GM12878 (cell line): ENCODE results near the gene FBN2. TPM values are rescaled to one million over a fixed set of nuclear protein-coding genes. Genes with fewer than 3 reads are reported as not detected.

Source experiments
- ATAC-seq: fragments of 200-7000 bp; cut with Tn5 transposase; 3 replicates; pipeline ENCODE4 v1.9.1; 2020; ENCODE audit warnings: mild to moderate bottlenecking, moderate library complexity
- BruUV-seq: library from RNA; stranded (reverse); fragments of 400-500 nt; replicated peaks from 2 replicates; lab custom pipeline; 2021; lab: Mats Ljungman, UMichigan
- CTCF ChIA-PET: fragments of 300-600 bp; sonication (Branson Sonifier 250); formaldehyde crosslinking; extraction: SDS; loops from one replicate; lab custom pipeline; 2021; ENCODE audit warnings: inconsistent platforms; lab: Yijun Ruan, JAX
- POLR2A ChIA-PET: fragments of 350-600 bp; formaldehyde crosslinking; extraction: SDS; loops from one replicate; lab custom pipeline; 2021; ENCODE audit warnings: inconsistent platforms; lab: Charles Lee
- RAD21 ChIA-PET: fragments of 300-600 bp; sonication (Branson Sonifier 250); formaldehyde crosslinking; loops from one replicate; lab custom pipeline; 2023; ENCODE audit warnings: antibody characterized with exemption; ENCODE audit not compliant: unreplicated experiment; lab: Charles Lee
- SMC1A ChIA-PET: fragments of 300-600 bp; sonication (Branson Sonifier 250); formaldehyde crosslinking; loops from one replicate; lab custom pipeline; 2023; ENCODE audit not compliant: unreplicated experiment, uncharacterized antibody; lab: Charles Lee
- DNase-seq: peaks from one replicate; pipeline ENCODE4 v3.0.0-alpha.2; 2011; ENCODE audit warnings: low read depth, low spot score
- FAIRE-seq: peaks from 3 replicates; lab custom pipeline; 2011; peaks lifted over from hg19 to GRCh38; lab: Jason Lieb, UNC
- H2AFZ ChIP-seq: 2 replicates; pipeline ENCODE4 v1.6.0; 2011; ENCODE audit warnings: low read depth, low read length, control low read depth; ENCODE audit not compliant: control insufficient read depth
- H3K27ac ChIP-seq: 2 replicates; pipeline ENCODE4 v1.5.1; 2011; ENCODE audit warnings: control low read depth; ENCODE audit not compliant: control insufficient read depth, insufficient read depth
- H3K27me3 ChIP-seq, 2 experiments: replicated peaks in 1 of 2; 2 replicates each; pipeline versions ENCODE4 v1.6.0 to v1.6.1; 2011; ENCODE audit warnings: low read length in 1 of 2; ENCODE audit not compliant: control insufficient read depth in 2 of 2, insufficient read depth in 2 of 2
- H3K36me3 ChIP-seq, 2 experiments: 2 replicates each; pipeline ENCODE4 v1.5.1; 2011; ENCODE audit warnings: low read length in 1 of 2; ENCODE audit not compliant: control insufficient read depth in 2 of 2, insufficient read depth in 2 of 2
- H3K4me1 ChIP-seq: 2 replicates; pipeline ENCODE4 v1.6.1; 2011; ENCODE audit warnings: mild to moderate bottlenecking, low read length, moderate library complexity, mixed read lengths; ENCODE audit not compliant: control insufficient read depth, insufficient read depth
- H3K4me2 ChIP-seq: 2 replicates; pipeline ENCODE4 v1.6.0; 2011; ENCODE audit warnings: control low read depth; ENCODE audit not compliant: control insufficient read depth, insufficient read depth
- H3K4me3 ChIP-seq: fragments of 200-600 bp; sonication (generic); 2 replicates; pipeline ENCODE4 v1.5.1; 2016
- H3K79me2 ChIP-seq: 2 replicates; pipeline ENCODE4 v1.6.0; 2011; ENCODE audit warnings: low read length; ENCODE audit not compliant: control insufficient read depth, insufficient read depth
- H3K9ac ChIP-seq: 2 replicates; pipeline ENCODE4 v1.8.0; 2011; ENCODE audit warnings: low read length, control low read depth, mixed read lengths; ENCODE audit not compliant: control insufficient read depth, insufficient read depth
- H3K9me3 ChIP-seq: replicated peaks from 3 replicates; pipeline ENCODE4 v1.5.1; 2011; ENCODE audit warnings: mild to moderate bottlenecking, low read length; ENCODE audit not compliant: control insufficient read depth, insufficient read depth
- H4K20me1 ChIP-seq: 2 replicates; pipeline ENCODE4 v1.6.0; 2011; ENCODE audit not compliant: control insufficient read depth, insufficient read depth
- BMI1 ChIP-seq: fragments of 450-650 bp; IDR thresholded peaks from 2 replicates; pipeline ENCODE4 v1.6.1; 2016; ENCODE audit warnings: mild to moderate bottlenecking, moderate library complexity, borderline replicate concordance
- MYC ChIP-seq: IDR thresholded peaks from 2 replicates; pipeline ENCODE4 v1.6.1; 2011; ENCODE audit warnings: mild to moderate bottlenecking, low read length, moderate library complexity, inconsistent platforms; ENCODE audit not compliant: insufficient read depth, insufficient replicate concordance, insufficient read length, severe bottlenecking
- NR2C2 ChIP-seq: IDR thresholded peaks from 2 replicates; pipeline ENCODE4 v1.6.1; 2011; ENCODE audit warnings: borderline replicate concordance, low read depth; ENCODE audit not compliant: control insufficient read depth, insufficient read length
- NRF1 ChIP-seq: conservative IDR thresholded peaks from 2 replicates; pipeline ENCODE4 v1.6.1; 2011; ENCODE audit warnings: mild to moderate bottlenecking, low read depth, low read length, improper control_type of control experiment
- WGBS: methylation state at CpG from one replicate; pipeline ENCODE4 v1.1.6; 2016; ENCODE audit warnings: low lambda C conversion rate; ENCODE audit not compliant: insufficient replicate concordance, insufficient coverage; ENCODE audit errors: missing lambda C conversion rate; 5-methylcytosine and 5-hydroxymethylcytosine counted together
- in situ Hi-C: fragments of 300-500 bp; cut with MboI; formaldehyde crosslinking; loops from 9 replicates; pipeline ENCODE4 v1.14.3; 2018; ENCODE audit warnings: mixed read lengths
- intact Hi-C: fragments of 100-400 bp; cut with micrococcal nuclease; formaldehyde crosslinking; loops from one replicate; pipeline ENCODE4 v1.14.2; 2022; ENCODE audit not compliant: unreplicated experiment
- polyA plus RNA-seq, 11 experiments: library from polyadenylated mRNA; depleted of rRNA in 4 of 11; unstranded in 6 of 11; stranded (reverse) in 5 of 11; fragments of >200 nt; fragmentation: Nextera tagmentation in 4 of 11; fragmentation: Illumina TruSeq in 1 of 11; extraction: Ambion mirVana in 4 of 11; extraction: Trizol in 1 of 11; gene quantifications; 1 replicate in 1 of 11; 2 replicates in 10 of 11; pipeline versions ENCODE4 v1.2.1 to v1.2.3, GENCODE V29; 2011 to 2016; ENCODE audit warnings: inconsistent platforms in 2 of 11, missing spikeins in 2 of 11, low read depth in 1 of 11
- total RNA-seq, 4 experiments: library from RNA; depleted of rRNA in 3 of 4; stranded (reverse); fragments of >200 nt in 3 of 4; fragmentation: Illumina TruSeq in 1 of 4; extraction: Trizol in 1 of 4; gene quantifications; 2 replicates each; pipeline versions ENCODE4 v1.2.1 to v1.2.3, GENCODE V29; 2013 to 2021
- TF ChIP-seq, protein P1 (sequence below): IDR thresholded peaks from 2 replicates; pipeline ENCODE4 v1.6.1; 2012; ENCODE audit warnings: low read length, inconsistent platforms

The FBN2 gene
- total and polyA plus RNA-seq, 10 of the 15 experiments (the other 5 are each of a cell fraction or from before 2014, with no cell fraction given): 0.01 to 0.98 (median 0.10) TPM; not detected in 3

DNA sequence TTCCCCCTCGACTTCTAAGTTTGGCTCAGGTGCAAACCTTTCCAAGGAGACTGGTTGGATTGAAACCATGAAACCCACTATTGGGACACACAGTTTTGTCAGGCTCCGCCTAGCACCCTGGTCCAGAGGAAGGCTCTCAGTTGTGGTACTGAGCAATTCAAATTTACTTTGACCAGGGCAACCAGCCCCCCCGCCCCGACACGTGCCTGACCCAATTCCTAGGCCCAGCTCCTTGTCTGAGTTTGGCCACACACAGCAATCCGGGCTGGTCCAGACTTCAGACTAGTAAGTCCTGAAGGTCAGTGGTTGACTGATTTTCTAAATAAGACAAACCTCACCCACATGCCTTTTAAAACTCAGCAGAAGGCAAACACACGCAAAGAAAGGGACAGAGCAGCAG, 321.8 kb downstream of the FBN2 start:
- ATAC-seq (no peak), DNase-seq (no peak), FAIRE-seq (no peak)
- in situ Hi-C loops: loop anchor here (10.0 to 25.0 kb wide), 3 partner anchors 459 to 1546 kb away; no protein-coding TSS in a partner anchor
- Histone ChIP-seq H3K36me3 (no peaks in the 10 kb centered on the region), H2AFZ (no peak overlapping the region), H3K9me3 (no peaks in the 10 kb centered on the region), H3K79me2 (no peaks in the 10 kb centered on the region), H3K9ac (no peak overlapping the region), H3K27ac (no peak overlapping the region), H3K4me2 (no peak overlapping the region), H3K4me3 (no peak overlapping the region), H3K27me3 (no peaks in the 10 kb centered on the region), H4K20me1 (no peaks in the 10 kb centered on the region), H3K4me1 (no peaks in the 10 kb centered on the region)
- TF ChIP-seq, protein P1, sequence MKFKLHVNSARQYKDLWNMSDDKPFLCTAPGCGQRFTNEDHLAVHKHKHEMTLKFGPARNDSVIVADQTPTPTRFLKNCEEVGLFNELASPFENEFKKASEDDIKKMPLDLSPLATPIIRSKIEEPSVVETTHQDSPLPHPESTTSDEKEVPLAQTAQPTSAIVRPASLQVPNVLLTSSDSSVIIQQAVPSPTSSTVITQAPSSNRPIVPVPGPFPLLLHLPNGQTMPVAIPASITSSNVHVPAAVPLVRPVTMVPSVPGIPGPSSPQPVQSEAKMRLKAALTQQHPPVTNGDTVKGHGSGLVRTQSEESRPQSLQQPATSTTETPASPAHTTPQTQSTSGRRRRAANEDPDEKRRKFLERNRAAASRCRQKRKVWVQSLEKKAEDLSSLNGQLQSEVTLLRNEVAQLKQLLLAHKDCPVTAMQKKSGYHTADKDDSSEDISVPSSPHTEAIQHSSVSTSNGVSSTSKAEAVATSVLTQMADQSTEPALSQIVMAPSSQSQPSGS: no peak
- TF ChIP-seq NRF1 (no peak), MYC (no peak), BMI1 (no peak), NR2C2 (no peak)
- no TSS peak for BruUV-seq
- WGBS: 37% methylated on average over 7 of the region's 7 CpGs
- CTCF ChIA-PET: interaction anchor here (2.2 to 2.8 kb wide), 2 partner anchors 26 to 283 kb away, joined by 5 to 51 read pairs; no protein-coding TSS in a partner anchor
- POLR2A ChIA-PET: no interaction called here
- RAD21 ChIA-PET: no interaction called here
- intact Hi-C loops: no loop called here
- SMC1A ChIA-PET: interaction anchor here (7.0 kb wide), 1 partner anchor 283 kb away, joined by 82 read pairs; no protein-coding TSS in a partner anchor
